Measurements from ENCODE around the gene SH3PXD2A. TPM values are rescaled to one million over a fixed set of nuclear protein-coding genes. Genes with fewer than 3 reads are reported as not detected.

SH3PXD2A gene
- total and polyA plus RNA-seq, 2 experiments from 2014 or later, result 1.8 to 5.0 TPM

DNA sequence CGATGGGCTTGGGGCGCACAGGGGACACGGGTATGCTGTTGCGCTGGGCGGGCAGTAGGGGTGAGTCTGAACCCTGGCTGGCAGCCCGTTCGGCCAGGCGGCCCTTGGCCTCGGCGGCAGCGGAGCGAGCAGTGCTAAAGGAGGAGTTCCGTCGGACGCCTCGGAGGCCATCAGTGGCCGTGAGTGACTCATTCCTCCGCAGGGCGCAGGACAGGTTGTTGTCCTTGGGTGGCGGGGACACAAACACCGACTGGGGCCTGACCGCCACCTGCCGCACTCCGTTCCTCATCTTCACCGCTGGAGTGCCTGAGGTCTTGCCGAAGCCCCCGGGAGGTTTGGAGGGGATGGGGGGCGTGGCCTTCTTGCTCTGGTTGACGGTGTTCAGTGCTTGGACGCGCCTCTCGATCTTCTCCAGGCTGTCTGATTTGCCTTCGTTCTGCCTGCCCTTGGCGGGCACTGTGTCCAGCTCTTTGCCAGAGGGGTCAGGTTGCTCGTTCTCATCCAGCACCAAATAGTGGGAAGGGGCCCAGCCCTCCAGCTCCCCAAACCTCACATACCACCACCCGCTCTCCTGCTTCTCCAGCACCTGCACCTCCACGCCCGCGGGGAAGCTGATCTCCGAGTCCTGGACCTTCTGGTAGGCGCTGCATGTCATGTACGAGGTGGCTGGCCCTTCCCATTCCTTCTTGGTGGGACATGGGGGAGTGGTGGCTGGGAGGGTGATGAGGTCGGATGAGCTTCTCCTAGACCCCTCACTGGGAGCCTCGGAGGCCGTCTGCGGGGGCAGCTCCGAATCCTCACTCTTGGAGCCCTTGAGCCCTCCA lies 253.1 kb downstream of the SH3PXD2A start (continued):
- no peak for TF ChIP-seq ZNF462 (CRISPR knock-in tag; IDR thresholded peaks at IDR 0.05)

DNA sequence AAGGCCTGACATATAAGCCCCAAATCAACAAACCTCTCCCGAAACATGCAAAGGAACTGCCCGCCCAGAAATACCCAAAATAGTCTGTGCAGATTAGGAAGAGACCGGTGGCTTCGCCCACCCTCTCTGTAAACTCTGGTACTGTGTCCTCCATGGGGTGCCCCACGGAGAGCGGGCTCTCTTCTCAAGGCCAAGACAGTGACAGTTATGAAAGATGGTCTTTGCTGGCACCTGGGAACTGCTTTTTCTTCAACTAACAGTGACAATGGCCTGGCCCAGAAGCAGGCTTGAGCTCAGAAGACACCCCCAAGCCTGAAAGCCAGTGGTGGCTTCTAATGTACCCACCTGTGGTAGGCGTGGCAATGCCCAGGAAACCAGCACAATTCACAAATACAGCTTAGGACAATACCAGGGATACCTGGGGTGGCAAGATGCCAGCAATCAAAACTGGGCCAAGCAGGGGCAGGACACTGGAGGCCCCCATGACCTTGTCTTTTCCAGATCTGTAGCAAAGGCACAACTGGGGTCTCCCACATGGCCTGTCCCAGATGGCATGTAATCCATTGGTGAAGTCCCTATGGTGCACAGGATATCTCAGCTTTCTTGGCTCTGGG lies 254.3 kb downstream of the SH3PXD2A start:
- Mint-ChIP-seq H3K27ac (no peak overlapping the region), H3K4me1 (peaks cover 9% of the 10 kb centered on the region; the same call in 2 of the 3 replicates)
- H3K27ac ChIP-seq (ENCODE audit: low read depth), result no peak overlapping the region

More for the DNA sequence above, 254.3 kb downstream of the SH3PXD2A start:
- Histone ChIP-seq H3K4me2 (no peak overlapping the region), H2AFZ (no peak overlapping the region), H3K36me3 (ENCODE audit: insufficient read depth) (0 out of 2 replicates have a peak, but pooled peaks cover 3% of the 10 kb centered on the region), H3K4me1 (ENCODE audit: insufficient read depth) (peaks cover 4% of the 10 kb centered on the region; the same call in 1 of the 2 replicates), H3K27me3 (ENCODE audit: insufficient read depth) (no peaks in the 10 kb centered on the region), H3F3A (replicated peaks; ENCODE audit: low read depth) (no peaks in the 10 kb centered on the region), H4K20me1 (replicated peaks; ENCODE audit: insufficient read depth) (no peaks in the 10 kb centered on the region), H3K79me2 (replicated peaks; ENCODE audit: insufficient read depth) (no peaks in the 10 kb centered on the region), H3K9me2 (ENCODE audit: insufficient read depth) (no peaks in the 10 kb centered on the region), H3K4me3 (no peak overlapping the region)
- Mint-ChIP-seq H3K4me3 (no peak overlapping the region), H3K27me3 (ENCODE audit: insufficient read depth, low read depth, poor library complexity) (peaks cover 10% of the 10 kb centered on the region), H3K9me3 (peaks cover 5% of the 10 kb centered on the region), H3K36me3 (ENCODE audit: low read depth) (peaks cover 6% of the 10 kb centered on the region)
- ATAC-seq (no peak), DNase-seq (ENCODE audit: low spot score) (no peak)
- TF ChIP-seq NANOG (IDR thresholded peaks at IDR 0.05; ENCODE audit: borderline replicate concordance), result no peak
- TF ChIP-seq EZH2phosphoT487 (IDR thresholded peaks at IDR 0.05; ENCODE audit: unreplicated experiment), result no peak
- TF ChIP-seq ETS1 (IDR thresholded peaks at IDR 0.05), result no peak
- no peak for TF ChIP-seq STAT1 (IDR thresholded peaks at IDR 0.05; ENCODE audit: unreplicated experiment)
- TF ChIP-seq, protein P1, sequence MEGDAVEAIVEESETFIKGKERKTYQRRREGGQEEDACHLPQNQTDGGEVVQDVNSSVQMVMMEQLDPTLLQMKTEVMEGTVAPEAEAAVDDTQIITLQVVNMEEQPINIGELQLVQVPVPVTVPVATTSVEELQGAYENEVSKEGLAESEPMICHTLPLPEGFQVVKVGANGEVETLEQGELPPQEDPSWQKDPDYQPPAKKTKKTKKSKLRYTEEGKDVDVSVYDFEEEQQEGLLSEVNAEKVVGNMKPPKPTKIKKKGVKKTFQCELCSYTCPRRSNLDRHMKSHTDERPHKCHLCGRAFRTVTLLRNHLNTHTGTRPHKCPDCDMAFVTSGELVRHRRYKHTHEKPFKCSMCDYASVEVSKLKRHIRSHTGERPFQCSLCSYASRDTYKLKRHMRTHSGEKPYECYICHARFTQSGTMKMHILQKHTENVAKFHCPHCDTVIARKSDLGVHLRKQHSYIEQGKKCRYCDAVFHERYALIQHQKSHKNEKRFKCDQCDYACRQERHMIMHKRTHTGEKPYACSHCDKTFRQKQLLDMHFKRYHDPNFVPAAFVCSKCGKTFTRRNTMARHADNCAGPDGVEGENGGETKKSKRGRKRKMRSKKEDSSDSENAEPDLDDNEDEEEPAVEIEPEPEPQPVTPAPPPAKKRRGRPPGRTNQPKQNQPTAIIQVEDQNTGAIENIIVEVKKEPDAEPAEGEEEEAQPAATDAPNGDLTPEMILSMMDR (conservative IDR thresholded peaks at IDR 0.05; ENCODE audit: low read depth in 2 of 2), result no peak
- no peak for TF ChIP-seq CREB1 (CRISPR knock-in tag; IDR thresholded peaks at IDR 0.05; ENCODE audit: low read depth)
- TF ChIP-seq EZH2 (IDR thresholded peaks at IDR 0.05; ENCODE audit: low read depth, unreplicated experiment), result no peak
- TF ChIP-seq ZNF114 (CRISPR knock-in tag; IDR thresholded peaks at IDR 0.05), result no peak
